H1 (cell line): ENCODE data around the gene TWF2. TPM values are rescaled to one million over a fixed set of nuclear protein-coding genes. Genes with fewer than 3 reads are reported as not detected.
A peak's percentile ranks its signal among the peaks of the same experiment; 100 is the strongest.

ENCODE experiments used
- ASH2L ChIP-seq: fragments of 200-600, 300-600 bp; sonication (generic); IDR thresholded peaks from one replicate; pipeline ENCODE4 v1.7.1; 2017; ENCODE audit warnings: low read length
- BACH1 ChIP-seq: IDR thresholded peaks from 2 replicates; pipeline ENCODE4 v1.6.1; 2012; ENCODE audit warnings: low read length, improper control_type of control experiment
- CHD1 ChIP-seq: IDR thresholded peaks from 2 replicates; pipeline ENCODE4 v1.6.1; 2012; ENCODE audit warnings: low read depth, low read length, improper control_type of control experiment
- CHD2 ChIP-seq: IDR thresholded peaks from 2 replicates; pipeline ENCODE4 v1.6.1; 2012; ENCODE audit warnings: low read length, improper control_type of control experiment
- CREB1 ChIP-seq: IDR thresholded peaks from 2 replicates; pipeline ENCODE4 v1.6.1; 2012; ENCODE audit warnings: inconsistent platforms
- CTBP2 ChIP-seq: IDR thresholded peaks from 2 replicates; pipeline ENCODE4 v1.7.0; 2011; ENCODE audit warnings: borderline replicate concordance, mild to moderate bottlenecking, moderate library complexity, mixed read lengths, low read length; ENCODE audit not compliant: insufficient read depth, insufficient read length
- CTCF ChIP-seq, 3 experiments: IDR thresholded peaks; 1 replicate in 2 of 3; 2 replicates in 1 of 3; pipeline versions ENCODE4 v1.5.1 to v1.6.1; 2011; ENCODE audit warnings: low read length in 3 of 3, mild to moderate bottlenecking in 3 of 3, inconsistent platforms in 2 of 3, low read depth in 1 of 3, moderate library complexity in 1 of 3; ENCODE audit not compliant: insufficient read depth in 1 of 3; ENCODE audit errors: control extremely low read depth in 1 of 3
- FOSL1 ChIP-seq: IDR thresholded peaks from 2 replicates; pipeline ENCODE4 v1.6.1; 2011; ENCODE audit warnings: mild to moderate bottlenecking, low read depth, low read length, moderate library complexity; ENCODE audit not compliant: insufficient read depth
- KDM4A ChIP-seq: IDR thresholded peaks from one replicate; pipeline ENCODE4 v1.7.1; 2012; ENCODE audit warnings: low read depth, mild to moderate bottlenecking, moderate library complexity, low read length, inconsistent platforms; ENCODE audit not compliant: severe bottlenecking
- KDM5A ChIP-seq: fragments of 200-600 bp; IDR thresholded peaks from 2 replicates; pipeline ENCODE4 v1.7.1; 2012; ENCODE audit warnings: mild to moderate bottlenecking, low read length, inconsistent platforms, mixed read lengths
- PHF8 ChIP-seq: fragments of 200-600 bp; sonication (generic); conservative IDR thresholded peaks from 2 replicates; pipeline ENCODE4 v1.7.1; 2012; ENCODE audit warnings: low read depth, mild to moderate bottlenecking, inconsistent platforms, low read length, moderate library complexity
- POLR2A ChIP-seq, 2 experiments: IDR thresholded peaks; 1 replicate in 1 of 2; 2 replicates in 1 of 2; pipeline ENCODE4 v1.6.1; 2011; ENCODE audit warnings: low read depth in 2 of 2, low read length in 2 of 2, mild to moderate bottlenecking in 2 of 2; ENCODE audit errors: control extremely low read depth in 1 of 2
- POLR2AphosphoS5 ChIP-seq: IDR thresholded peaks from 2 replicates; pipeline ENCODE4 v1.6.1; 2011; ENCODE audit warnings: low read depth, low read length
- RBBP5 ChIP-seq: IDR thresholded peaks from 2 replicates; pipeline ENCODE4 v1.7.1; 2012; ENCODE audit warnings: low read depth, mild to moderate bottlenecking, inconsistent platforms, low read length, moderate library complexity, borderline replicate concordance
- SAP30 ChIP-seq: fragments of 300-600 bp; sonication (generic); IDR thresholded peaks from 2 replicates; pipeline ENCODE4 v1.7.1; 2012; ENCODE audit warnings: low read length, moderate library complexity, mild to moderate bottlenecking, inconsistent platforms; ENCODE audit not compliant: insufficient read depth, insufficient replicate concordance
- SIN3A ChIP-seq, 2 experiments: IDR thresholded peaks in 1 of 2; conservative IDR thresholded peaks in 1 of 2; 2 replicates each; pipeline ENCODE4 v1.6.1; 2011 to 2012; ENCODE audit warnings: low read length in 2 of 2, improper control_type of control experiment in 1 of 2, low read depth in 1 of 2, mild to moderate bottlenecking in 1 of 2
- SUZ12 ChIP-seq: fragments of 200-600 bp; sonication (generic); IDR thresholded peaks from 2 replicates; pipeline ENCODE4 v1.6.1; 2012; ENCODE audit warnings: mild to moderate bottlenecking, inconsistent platforms, low read length, moderate library complexity, mixed read lengths
- TAF7 ChIP-seq: optimal IDR thresholded peaks from 2 replicates; pipeline ENCODE3; 2011; ENCODE audit warnings: low read depth, mild to moderate bottlenecking, inconsistent platforms, low read length, moderate library complexity, borderline replicate concordance
- TBP ChIP-seq: IDR thresholded peaks from 2 replicates; pipeline ENCODE4 v1.6.1; 2011; ENCODE audit warnings: low read depth, low read length, improper control_type of control experiment
- YY1 ChIP-seq: IDR thresholded peaks from 2 replicates; pipeline ENCODE4 v1.6.1; 2011; ENCODE audit warnings: low read depth, mild to moderate bottlenecking, low read length
- polyA plus RNA-seq, 7 experiments: library from polyadenylated mRNA; depleted of rRNA in 3 of 7; stranded (reverse) in 5 of 7; unstranded in 2 of 7; fragments of >200 nt in 5 of 7; fragments of 200-250 nt in 2 of 7; gene quantifications; 1 replicate in 5 of 7; 2 replicates in 1 of 7; 4 replicates in 1 of 7; pipeline versions ENCODE4 v1.2.1 to v1.2.3, GENCODE V29; 2011 to 2013; ENCODE audit warnings: missing spikeins in 2 of 7, mixed read lengths in 2 of 7
- total RNA-seq: library from RNA; stranded (reverse); fragmentation: NEBNext Ultra II Directional; extraction: Animal tissue kit (Norgen Biotek cat#: 25700); gene quantifications from 2 replicates; pipeline ENCODE4 v1.2.1, GENCODE V29; 2021

TWF2 gene
- total and polyA plus RNA-seq, 2 of the 8 experiments (the other 6 are each of a cell fraction or from before 2014, with no cell fraction given) = 65.2 to 90.4 TPM

DNA sequence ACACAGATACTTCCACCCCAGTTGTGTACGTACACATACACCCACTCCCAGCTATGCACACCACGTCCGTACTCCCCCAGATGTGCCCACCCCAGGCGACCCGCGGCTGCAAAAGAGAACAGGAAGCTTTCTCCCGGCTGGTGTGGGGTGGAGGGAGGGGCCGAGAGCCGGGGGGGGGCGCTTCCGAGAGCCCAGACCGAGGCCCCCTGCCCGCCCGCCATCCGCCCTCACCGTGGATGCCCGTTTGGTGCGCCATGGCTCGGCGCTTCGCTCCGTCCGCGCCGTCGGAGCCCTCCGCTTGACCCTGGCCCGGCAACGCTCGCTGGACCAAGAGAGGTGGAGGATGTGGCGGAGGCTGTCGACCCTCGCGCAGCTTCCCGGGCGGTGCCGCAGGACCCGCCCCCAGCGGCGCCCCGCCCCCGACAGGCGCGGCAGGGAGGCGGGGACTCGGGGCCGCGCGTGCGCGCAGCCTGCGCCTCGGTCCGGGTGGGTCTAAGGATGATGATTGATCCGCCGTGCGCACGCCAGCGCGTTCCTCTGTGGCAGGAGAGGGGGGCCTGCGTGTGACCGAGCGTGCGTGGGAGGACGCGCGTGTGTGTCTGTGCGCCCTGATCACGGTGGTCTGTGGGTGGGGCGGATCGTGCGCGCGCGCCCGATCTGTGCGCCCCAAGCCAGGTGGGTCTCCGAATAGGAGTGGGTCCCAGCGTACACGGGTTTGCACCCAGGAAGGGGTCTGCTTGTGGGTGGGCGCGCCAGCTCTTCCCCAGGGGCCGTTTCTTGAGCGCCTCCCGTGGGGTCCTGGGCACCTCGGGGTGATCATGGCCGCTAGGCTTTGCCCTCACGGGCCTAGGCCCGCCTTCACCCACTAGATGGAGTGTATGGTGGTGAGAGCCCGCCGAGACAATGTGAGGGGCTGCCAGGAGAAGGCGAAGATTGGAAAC lies at the start of gene TWF2 (continued):
- TF ChIP-seq CTCF (IDR thresholded peaks at IDR 0.05; ENCODE audit: control extremely low read depth in 1 of 3, insufficient read depth in 1 of 3, low read depth in 1 of 3, low read length in 3 of 3) (peak in 2 of 3 experiments; percentile 38 to 40; a peak in 2 of 4 replicates), POLR2A (IDR thresholded peaks at IDR 0.05; ENCODE audit: control extremely low read depth in 1 of 2, low read depth in 2 of 2, low read length in 2 of 2) (peak in 1 of 2 experiments; percentile 75; a peak in 2 of 3 replicates), KDM5A (no peak), SAP30 (no peak), SUZ12 (peak; percentile 40; the same call in 1 of the 2 replicates), CTBP2 (no peak), KDM4A (peak; percentile 86), CHD2 (0 out of 2 replicates have a peak, but pooled peaks have one; percentile 14), TBP (peak; percentile 53; the same call in 1 of the 2 replicates), SIN3A (conservative IDR thresholded peaks at IDR 0.05 in 1 of 2, IDR thresholded peaks at IDR 0.05 in 1 of 2; ENCODE audit: low read depth in 1 of 2, low read length in 2 of 2) (no peak), RBBP5 (peak; percentile 91; the same call in 1 of the 2 replicates), BACH1 (peak; percentile 56), PHF8 (peak; percentile 61), ASH2L (peak; percentile 80), POLR2AphosphoS5 (peak; percentile 56; the same call in 1 of the 2 replicates), CHD1 (no peak), CREB1 (0 out of 2 replicates have a peak, but pooled peaks have one; percentile 10), YY1 (peak; percentile 71; the same call in 1 of the 2 replicates), TAF7 (peak; percentile 80), FOSL1 (0 out of 2 replicates have a peak, but pooled peaks have one; percentile 52)
